HL-60 (cell line): Measurements from ENCODE around the gene DUOX2.

Experiments
- GABPA ChIP-seq: IDR thresholded peaks from 2 replicates; pipeline ENCODE4 v1.6.1; 2012; ENCODE audit warnings: low read depth
- POLR2AphosphoS5 ChIP-seq: IDR thresholded peaks from 2 replicates; pipeline ENCODE4 v1.6.1; 2012; ENCODE audit warnings: low read depth
- REST ChIP-seq: IDR thresholded peaks from 2 replicates; pipeline ENCODE4 v1.6.1; 2012; ENCODE audit warnings: low read depth; ENCODE audit not compliant: insufficient replicate concordance
- SPI1 ChIP-seq: IDR thresholded peaks from 2 replicates; pipeline ENCODE4 v1.6.1; 2012; ENCODE audit warnings: low read depth, mild to moderate bottlenecking, borderline replicate concordance
- TF ChIP-seq, protein P1 (sequence below): IDR thresholded peaks from one replicate; pipeline ENCODE4 v1.5.1; 2011; ENCODE audit warnings: low read length, control low read depth, inconsistent platforms; ENCODE audit not compliant: insufficient read depth

- TF ChIP-seq, protein P1, sequence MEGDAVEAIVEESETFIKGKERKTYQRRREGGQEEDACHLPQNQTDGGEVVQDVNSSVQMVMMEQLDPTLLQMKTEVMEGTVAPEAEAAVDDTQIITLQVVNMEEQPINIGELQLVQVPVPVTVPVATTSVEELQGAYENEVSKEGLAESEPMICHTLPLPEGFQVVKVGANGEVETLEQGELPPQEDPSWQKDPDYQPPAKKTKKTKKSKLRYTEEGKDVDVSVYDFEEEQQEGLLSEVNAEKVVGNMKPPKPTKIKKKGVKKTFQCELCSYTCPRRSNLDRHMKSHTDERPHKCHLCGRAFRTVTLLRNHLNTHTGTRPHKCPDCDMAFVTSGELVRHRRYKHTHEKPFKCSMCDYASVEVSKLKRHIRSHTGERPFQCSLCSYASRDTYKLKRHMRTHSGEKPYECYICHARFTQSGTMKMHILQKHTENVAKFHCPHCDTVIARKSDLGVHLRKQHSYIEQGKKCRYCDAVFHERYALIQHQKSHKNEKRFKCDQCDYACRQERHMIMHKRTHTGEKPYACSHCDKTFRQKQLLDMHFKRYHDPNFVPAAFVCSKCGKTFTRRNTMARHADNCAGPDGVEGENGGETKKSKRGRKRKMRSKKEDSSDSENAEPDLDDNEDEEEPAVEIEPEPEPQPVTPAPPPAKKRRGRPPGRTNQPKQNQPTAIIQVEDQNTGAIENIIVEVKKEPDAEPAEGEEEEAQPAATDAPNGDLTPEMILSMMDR, result no peak
- no peak for TF ChIP-seq REST
- no peak for TF ChIP-seq GABPA
- TF ChIP-seq POLR2AphosphoS5, result no peak
- TF ChIP-seq SPI1, result no peak
Measured at GRCh38 chr15:45128971-45129639, 15.1 kb upstream of the DUOX2 start.
